ENCODE measurements around the gene PEX11G.

The PEX11G gene

GRCh38 chr19:7521551-7522071, 32.8 kb upstream of the PEX11G start:
- DNase-seq (ENCODE audit: low read depth), result no peak

- no peak for DNase-seq (ENCODE audit: low read depth)
These were observed 31.6 kb upstream of the PEX11G start for GRCh38 chr19:7520131-7521051.

GRCh38 chr19:7519361-7520130, 30.7 kb upstream of the PEX11G start:
- DNase-seq (ENCODE audit: low read depth), result no peak

GRCh38 chr19:7516878-7517277, 28.0 kb upstream of the PEX11G start:
- DNase-seq (ENCODE audit: low read depth), result no peak

GRCh38 chr19:7516333-7516732, 27.5 kb upstream of the PEX11G start:
- DNase-seq (ENCODE audit: low read depth), result no peak

- DNase-seq (ENCODE audit: low read depth), result no peak
These were observed 26.9 kb upstream of the PEX11G start, which contains the start of gene ZNF358 for GRCh38 chr19:7515645-7516151. Gene ZNF358, plus strand, starts transcription at chr19:7516103. Its CDS starts 3,140 bp downstream, at chr19:7519243.

- no peak for DNase-seq (ENCODE audit: low read depth)
These were observed 26.3 kb upstream of the PEX11G start for GRCh38 chr19:7515110-7515644.

GRCh38 chr19:7513809-7514642, 25.2 kb upstream of the PEX11G start:
- no peak for DNase-seq (ENCODE audit: low read depth)

GRCh38 chr19:7512400-7512851, 23.6 kb upstream of the PEX11G start:
- DNase-seq (ENCODE audit: low read depth), result no peak

GRCh38 chr19:7509625-7510024, 20.8 kb upstream of the PEX11G start:
- no peak for DNase-seq (ENCODE audit: low read depth)

GRCh38 chr19:7507884-7508283, 19.0 kb upstream of the PEX11G start:
- DNase-seq (ENCODE audit: low read depth), result no peak

- no peak for DNase-seq (ENCODE audit: low read depth)
These were observed 17.8 kb upstream of the PEX11G start for GRCh38 chr19:7506385-7507328.

GRCh38 chr19:7505682-7506384, 17.0 kb upstream of the PEX11G start:
- DNase-seq (ENCODE audit: low read depth), result no peak

GRCh38 chr19:7505288-7505681, 16.4 kb upstream of the PEX11G start:
- DNase-seq (ENCODE audit: low read depth), result no peak

- no peak for DNase-seq (ENCODE audit: low read depth)
These were observed 15.8 kb upstream of the PEX11G start for GRCh38 chr19:7504684-7505083.

GRCh38 chr19:7502552-7502951, 13.7 kb upstream of the PEX11G start:
- no peak for DNase-seq (ENCODE audit: low read depth)

GRCh38 chr19:7500811-7501450, 12.1 kb upstream of the PEX11G start:
- peak; percentile 26 for DNase-seq (ENCODE audit: low read depth)

- DNase-seq (ENCODE audit: low read depth), result no peak
These were observed 8.5 kb upstream of the PEX11G start for GRCh38 chr19:7497292-7497691.

Measured in stimulated activated CD4-positive, alpha-beta T cell treated with anti-CD3 and anti-CD28 coated beads, Interleukin-2, amount 100 ng/mL, for 4 hours (primary cell).